Uterus (tissue), 4 donors: Measurements from ENCODE around the gene ZNF668. TPM values are rescaled to one million over a fixed set of nuclear protein-coding genes. Genes with fewer than 3 reads are reported as not detected.
"Not testable (repeated sequence)": the region's sequence is repeated elsewhere in the genome, so short reads cannot be mapped to it uniquely, and the experiment has no call there.

Experiments
- DNase-seq, 2 donors: peaks; one replicate each; pipeline ENCODE4 v3.0.0-alpha.2; 2019 to 2020
- H3K27ac ChIP-seq, 2 donors: fragments of 200-600 bp; sonication (generic); 1 replicate in 1 of 2; 2 replicates in 1 of 2; pipeline ENCODE4 v1.5.1; 2016 to 2018
- H3K27me3 ChIP-seq, 2 donors: fragments of 200-600 bp; sonication (generic); one replicate each; pipeline ENCODE4 v1.5.1; 2018 to 2019; ENCODE audit warnings: control low read depth in 1 of 2
- H3K36me3 ChIP-seq, 2 donors: fragments of 200-600 bp; sonication (generic); one replicate each; pipeline ENCODE4 v1.5.1; 2019; ENCODE audit warnings: control low read depth in 1 of 2
- H3K4me1 ChIP-seq, 2 donors: fragments of 200-600 bp; sonication (generic); one replicate each; pipeline ENCODE4 v1.5.1; 2018 to 2019; ENCODE audit warnings: control low read depth in 1 of 2
- H3K4me3 ChIP-seq, 2 donors: fragments of 200-600 bp; sonication (generic); 1 replicate in 1 of 2; 2 replicates in 1 of 2; pipeline ENCODE4 v1.5.1; 2018 to 2019; ENCODE audit warnings: mild to moderate bottlenecking in 1 of 2
- H3K9me3 ChIP-seq, 2 donors: fragments of 200-600 bp; sonication (generic); one replicate each; pipeline ENCODE4 v1.5.1; 2019; ENCODE audit warnings: control low read depth in 1 of 2
- POLR2A ChIP-seq, 2 donors: fragments of 450-650 bp; IDR thresholded peaks; one replicate each; pipeline ENCODE4 v1.6.1; 2016; ENCODE audit warnings: antibody characterized with exemption in 2 of 2, mild to moderate bottlenecking in 1 of 2, moderate library complexity in 1 of 2
- intact Hi-C: fragments of 100-400 bp; cut with DNase I; formaldehyde crosslinking; loops from one replicate; pipeline ENCODE4 v1.15.1; 2023; ENCODE audit warnings: low total_unique reads
- total RNA-seq, 4 donors: library from RNA; depleted of rRNA in 3 of 4; stranded (reverse); fragments of >200 nt in 3 of 4; gene quantifications; one replicate each; pipeline versions ENCODE4 v1.1.0 to v1.2.4, GENCODE V29; 2014 to 2023
- TF ChIP-seq, protein P1 (sequence below), 4 experiments: fragments of 200-600 bp in 2 of 4; fragments of 450-650 bp in 2 of 4; sonication (generic) in 2 of 4; IDR thresholded peaks; one replicate each; pipeline ENCODE4 v1.5.1; 2016 to 2019; ENCODE audit warnings: antibody characterized with exemption in 4 of 4, mild to moderate bottlenecking in 2 of 4, moderate library complexity in 1 of 4
- donor health status: DM: yes; HTN: yes; CAD: no.

The ZNF668 gene
- total RNA-seq, 4 donors from 2014 or later, result 4.4 to 20.6 (median 6.4) TPM

DNA sequence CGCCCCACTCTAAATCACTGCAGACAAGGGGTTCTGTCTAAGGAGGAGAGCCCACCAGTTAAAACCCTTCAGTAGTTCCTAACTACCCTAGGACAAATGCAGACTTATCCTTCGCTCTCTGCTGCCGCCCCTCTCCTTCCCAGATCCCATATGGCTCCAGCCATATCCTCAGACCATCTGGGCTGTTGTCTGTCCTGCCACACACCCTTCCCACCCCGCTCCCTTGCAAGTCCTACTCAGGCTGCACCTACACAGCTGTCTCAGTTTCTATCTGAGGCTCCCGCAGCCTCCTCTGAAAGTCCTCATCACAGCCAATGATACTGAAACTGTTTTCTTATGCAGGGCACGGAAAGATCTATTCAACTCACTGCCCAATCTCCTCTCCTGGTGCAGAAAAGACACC, 33.4 kb upstream of the ZNF668 start:
- intact Hi-C loops, result no loop called here
- Histone ChIP-seq H3K4me1 (peaks cover 0 to 6% of the 10 kb centered on the region in 2 donors), H3K27me3 (no peaks in the 10 kb centered on the region), H3K9me3 (no peaks in the 10 kb centered on the region), H3K36me3 (no peaks in the 10 kb centered on the region), H3K4me3 (no peak overlapping the region), H3K27ac (no peak overlapping the region)
- TF ChIP-seq POLR2A (IDR thresholded peaks at IDR 0.05), result no peak
- TF ChIP-seq, protein P1, sequence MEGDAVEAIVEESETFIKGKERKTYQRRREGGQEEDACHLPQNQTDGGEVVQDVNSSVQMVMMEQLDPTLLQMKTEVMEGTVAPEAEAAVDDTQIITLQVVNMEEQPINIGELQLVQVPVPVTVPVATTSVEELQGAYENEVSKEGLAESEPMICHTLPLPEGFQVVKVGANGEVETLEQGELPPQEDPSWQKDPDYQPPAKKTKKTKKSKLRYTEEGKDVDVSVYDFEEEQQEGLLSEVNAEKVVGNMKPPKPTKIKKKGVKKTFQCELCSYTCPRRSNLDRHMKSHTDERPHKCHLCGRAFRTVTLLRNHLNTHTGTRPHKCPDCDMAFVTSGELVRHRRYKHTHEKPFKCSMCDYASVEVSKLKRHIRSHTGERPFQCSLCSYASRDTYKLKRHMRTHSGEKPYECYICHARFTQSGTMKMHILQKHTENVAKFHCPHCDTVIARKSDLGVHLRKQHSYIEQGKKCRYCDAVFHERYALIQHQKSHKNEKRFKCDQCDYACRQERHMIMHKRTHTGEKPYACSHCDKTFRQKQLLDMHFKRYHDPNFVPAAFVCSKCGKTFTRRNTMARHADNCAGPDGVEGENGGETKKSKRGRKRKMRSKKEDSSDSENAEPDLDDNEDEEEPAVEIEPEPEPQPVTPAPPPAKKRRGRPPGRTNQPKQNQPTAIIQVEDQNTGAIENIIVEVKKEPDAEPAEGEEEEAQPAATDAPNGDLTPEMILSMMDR (IDR thresholded peaks at IDR 0.05), result no peak
- DNase-seq, result no peak

DNA sequence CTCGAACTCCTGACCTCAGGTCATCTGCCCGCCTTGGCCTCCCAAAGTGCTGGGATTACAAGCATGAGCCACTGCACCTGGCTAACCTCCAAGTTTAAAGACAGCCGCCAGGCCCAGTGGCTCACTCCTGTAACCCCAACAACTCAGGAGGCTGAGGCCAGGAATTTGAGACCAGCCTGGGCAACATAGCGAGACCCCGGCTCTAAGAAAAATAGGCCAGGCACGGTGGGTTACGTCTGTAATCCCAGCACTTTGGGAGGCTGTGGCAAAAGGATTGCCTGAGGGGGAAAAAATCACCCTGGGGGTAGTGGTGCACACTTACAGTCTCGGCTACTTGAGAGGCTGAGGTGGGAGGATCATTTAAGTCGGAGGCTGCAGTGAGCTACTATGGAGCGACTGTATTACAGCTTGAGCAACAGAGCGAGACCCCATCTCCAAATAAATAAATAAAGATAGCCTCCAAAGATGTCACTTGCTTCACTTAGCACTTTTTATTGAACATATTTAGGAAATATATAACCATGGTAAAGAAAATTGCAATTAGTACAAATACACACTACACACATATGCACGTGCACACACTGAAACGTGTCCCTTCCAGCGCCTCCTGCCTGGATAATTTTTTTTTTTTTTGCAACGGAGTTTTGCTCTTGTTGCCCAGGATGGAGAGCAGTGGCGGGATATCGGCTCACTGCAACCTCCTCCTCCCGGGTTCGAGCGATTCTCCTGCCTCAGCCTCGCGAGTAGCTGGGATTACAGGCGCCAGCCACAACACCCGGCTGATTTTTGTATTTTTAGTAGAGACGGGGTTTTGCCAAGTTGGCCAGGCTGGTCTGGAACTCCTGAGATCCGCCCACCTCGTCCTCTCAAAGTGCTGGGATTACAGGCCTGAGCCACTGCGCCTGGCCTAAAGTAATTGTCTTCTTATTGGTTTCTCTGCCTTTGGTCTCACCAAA, 32.7 kb upstream of the ZNF668 start:
- Histone ChIP-seq H3K4me1 (peaks cover 0 to 6% of the 10 kb centered on the region in 2 donors), H3K27me3 (no peaks in the 10 kb centered on the region), H3K9me3 (no peaks in the 10 kb centered on the region), H3K36me3 (no peaks in the 10 kb centered on the region), H3K27ac (no peak overlapping the region), H3K4me3 (no peak overlapping the region)
- DNase-seq, result no peak
- intact Hi-C loops, result no loop called here
- TF ChIP-seq, protein P1 (IDR thresholded peaks at IDR 0.05), result no peak
- TF ChIP-seq POLR2A (IDR thresholded peaks at IDR 0.05), result no peak

DNA sequence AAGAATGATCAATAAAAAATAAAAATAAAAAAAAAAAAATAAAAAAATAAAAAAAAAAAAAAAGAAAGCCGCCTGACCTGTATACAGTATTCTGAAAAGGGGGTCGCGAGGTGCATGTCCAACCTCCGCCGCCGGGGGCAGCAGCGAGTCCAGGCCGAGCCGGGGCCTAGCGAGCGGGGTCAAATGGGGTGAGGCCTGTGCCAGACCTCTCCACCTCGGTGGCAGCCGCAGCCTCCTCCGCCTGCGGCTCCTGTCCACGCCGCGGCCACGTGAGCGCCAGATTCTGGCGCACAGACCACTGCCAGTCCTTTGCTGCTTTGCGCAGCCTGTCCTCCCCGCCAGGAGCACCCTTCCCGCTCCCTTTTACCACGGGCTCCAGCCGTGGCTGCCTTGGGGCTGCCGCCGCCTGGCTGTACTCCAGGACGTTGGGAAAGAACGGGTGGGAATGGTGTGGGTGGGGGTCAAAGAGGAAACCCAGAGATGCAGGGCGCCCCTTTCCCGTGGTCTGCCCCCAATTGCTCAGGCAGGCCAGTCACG, 31.7 kb upstream of the ZNF668 start:
- no peaks in the 10 kb centered on the region for H3K36me3 ChIP-seq
- H3K9me3 ChIP-seq, result no peaks in the 10 kb centered on the region
- no peaks in the 10 kb centered on the region for H3K27me3 ChIP-seq
- H3K4me3 ChIP-seq, result peak overlapping the region in 1 of 2 donors; percentile 1
- H3K4me1 ChIP-seq, result peaks cover 0 to 6% of the 10 kb centered on the region in 2 donors
- DNase-seq, result peak; percentile 81 to 82
- H3K27ac ChIP-seq, result no peak overlapping the region
- intact Hi-C loops, result no loop called here
- TF ChIP-seq, protein P1 (IDR thresholded peaks at IDR 0.05), result peak; percentile 74 to 91 (median 78)
- no peak for TF ChIP-seq POLR2A (IDR thresholded peaks at IDR 0.05)

DNA sequence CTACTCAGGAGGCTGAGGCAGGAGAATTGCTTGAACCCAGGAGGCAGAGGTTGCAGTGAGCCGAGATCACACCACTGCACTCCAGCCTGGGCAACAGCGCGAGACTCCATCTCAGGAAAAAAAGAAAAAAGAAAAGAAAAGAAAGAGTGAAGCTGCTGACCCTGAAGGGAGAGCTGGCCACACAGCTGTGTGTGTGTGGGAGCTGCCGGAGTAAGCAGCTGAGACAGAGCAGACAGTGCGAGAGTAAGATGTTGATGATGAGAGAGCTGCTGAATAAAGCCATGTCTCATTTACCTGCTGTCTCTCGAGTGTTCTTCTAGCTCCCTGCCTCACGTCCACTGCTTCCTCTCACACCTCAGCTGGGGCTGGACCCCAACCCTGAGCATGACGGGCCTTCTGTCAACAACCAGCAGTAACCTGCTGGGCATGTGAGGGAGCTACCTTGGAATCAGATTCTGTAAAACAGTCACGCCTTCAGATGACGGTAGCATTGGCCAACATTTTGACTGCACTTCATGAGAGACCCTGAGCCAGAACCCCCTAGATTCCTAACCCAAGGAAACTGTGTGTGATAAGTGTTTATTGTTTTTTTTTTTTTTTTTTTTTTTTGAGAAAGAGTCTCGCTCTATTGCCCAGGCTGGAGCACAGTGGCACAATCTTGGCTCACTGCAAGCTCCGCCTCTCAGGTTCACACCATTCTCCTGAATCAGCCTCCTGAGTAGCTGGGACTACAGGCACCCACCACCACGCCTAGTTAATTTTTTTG, 27.0 kb upstream of the ZNF668 start:
- H3K4me3 ChIP-seq, DNase-seq, intact Hi-C loops, H3K36me3 ChIP-seq, H3K27me3 ChIP-seq, H3K9me3 ChIP-seq, H3K27ac ChIP-seq, H3K4me1 ChIP-seq: not testable (repeated sequence)

DNA sequence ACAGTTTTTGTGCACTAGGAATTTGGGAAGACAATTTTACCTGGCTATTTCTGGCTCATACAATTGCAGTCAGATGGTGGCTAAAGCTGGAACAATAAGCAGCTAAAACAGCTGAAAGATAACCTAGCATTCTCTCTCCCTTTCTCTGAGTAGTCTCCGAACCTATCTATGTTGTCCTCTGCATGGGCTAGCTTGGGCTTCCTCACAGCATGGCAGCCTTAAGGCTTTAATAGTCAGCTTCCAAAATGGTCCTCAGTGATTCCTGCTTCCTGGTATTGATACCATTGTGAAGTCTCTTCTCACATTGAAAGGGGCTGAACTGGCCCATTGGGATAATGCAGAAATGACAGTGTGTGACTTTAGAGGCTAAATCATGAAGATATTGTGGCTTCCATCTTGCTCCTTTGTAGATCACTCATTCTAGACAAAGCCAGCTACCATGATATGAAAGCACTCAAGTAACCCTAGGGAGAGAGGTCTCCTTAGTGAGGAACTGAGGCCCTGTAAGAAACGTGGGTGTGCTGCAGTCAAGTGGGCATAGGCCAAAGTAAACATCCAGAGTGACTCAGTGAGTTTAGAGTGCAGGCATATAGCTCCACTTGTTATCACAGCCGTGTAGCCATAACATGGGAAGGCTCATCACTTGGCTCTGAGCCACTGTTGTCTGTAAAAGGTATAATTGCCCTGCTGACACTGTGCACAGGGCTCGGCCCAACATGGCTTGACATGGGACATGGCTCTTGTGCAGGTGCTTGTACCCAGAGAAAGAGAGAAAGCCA, 26.0 kb upstream of the ZNF668 start:
- Histone ChIP-seq H3K4me3 (no peak overlapping the region), H3K9me3 (no peaks in the 10 kb centered on the region), H3K27ac (no peak overlapping the region), H3K4me1 (no peaks in the 10 kb centered on the region), H3K27me3 (no peaks in the 10 kb centered on the region), H3K36me3 (no peaks in the 10 kb centered on the region)
- intact Hi-C loops, result no loop called here
- no peak for DNase-seq
- no peak for TF ChIP-seq POLR2A (IDR thresholded peaks at IDR 0.05)
- TF ChIP-seq, protein P1 (IDR thresholded peaks at IDR 0.05), result no peak
